Omental fat pad (tissue), 4 donors: ENCODE measurements around the gene SEC14L5. TPM values are rescaled to one million over a fixed set of nuclear protein-coding genes. Genes with fewer than 3 reads are reported as not detected.

ENCODE experiments used
- ATAC-seq: fragments of 150-250 bp; one replicate; pipeline ENCODE4 v1.9.1; 2016; ENCODE audit warnings: mild to moderate bottlenecking, moderate library complexity; ENCODE audit not compliant: low FRiP score
- DNase-seq: peaks from one replicate; pipeline ENCODE4 v3.0.0-alpha.2; 2019; ENCODE audit warnings: low spot score
- total RNA-seq, 4 donors: library from RNA; depleted of rRNA; stranded (reverse); fragments of >200 nt; gene quantifications; one replicate each; pipeline ENCODE4 v1.1.0, GENCODE V29; 2016
- TF ChIP-seq, protein P1 (sequence below), 3 donors: fragments of 450-650 bp; IDR thresholded peaks; one replicate each; pipeline ENCODE4 v1.5.1; 2016 to 2017; ENCODE audit warnings: antibody characterized with exemption in 3 of 3, mild to moderate bottlenecking in 3 of 3, moderate library complexity in 2 of 3

SEC14L5 gene
- total RNA-seq, 4 donors from 2014 or later: 0.12 to 1.3 (median 0.45) TPM

DNA sequence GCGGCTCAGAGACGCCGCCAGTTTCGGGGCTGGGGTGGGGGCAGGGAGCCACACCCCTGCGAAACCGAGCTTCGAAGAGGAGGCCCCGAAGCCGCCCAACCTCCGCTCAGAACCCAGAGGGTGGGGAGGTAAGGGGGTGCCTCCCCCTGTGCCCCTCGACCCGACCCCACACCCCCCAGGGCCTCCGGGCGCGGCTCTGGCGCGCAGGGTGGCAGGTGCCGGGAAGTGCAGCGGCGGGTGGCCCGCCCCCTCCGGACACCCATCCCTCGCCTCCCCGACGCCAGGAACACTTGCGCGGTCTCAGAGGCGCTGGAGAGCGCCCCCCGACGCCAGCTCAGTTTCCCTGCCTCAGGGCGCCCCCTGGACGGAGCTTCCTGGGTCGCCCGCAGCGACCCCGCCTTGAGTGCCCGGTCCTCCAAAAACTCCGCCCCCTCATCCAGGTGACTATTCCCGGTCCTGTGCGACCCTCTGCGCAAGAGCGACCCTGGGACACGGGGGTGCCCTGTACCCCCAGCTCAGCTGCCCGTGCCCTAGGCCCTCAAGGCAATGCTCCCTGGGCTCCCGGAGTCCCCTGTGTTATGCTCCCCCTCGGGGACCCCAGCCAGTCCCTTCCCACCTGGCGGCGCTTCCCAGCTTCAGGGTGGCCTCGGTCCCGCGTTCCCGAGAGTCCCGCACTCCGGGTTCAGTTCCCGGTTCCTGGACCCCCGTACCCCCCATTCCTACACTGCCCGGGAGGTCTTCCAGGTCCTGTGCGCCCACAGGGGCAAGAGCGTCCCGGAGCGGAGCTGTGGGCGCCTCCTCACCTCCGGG, 21.7 kb upstream of the SEC14L5 start:
- TF ChIP-seq, protein P1, sequence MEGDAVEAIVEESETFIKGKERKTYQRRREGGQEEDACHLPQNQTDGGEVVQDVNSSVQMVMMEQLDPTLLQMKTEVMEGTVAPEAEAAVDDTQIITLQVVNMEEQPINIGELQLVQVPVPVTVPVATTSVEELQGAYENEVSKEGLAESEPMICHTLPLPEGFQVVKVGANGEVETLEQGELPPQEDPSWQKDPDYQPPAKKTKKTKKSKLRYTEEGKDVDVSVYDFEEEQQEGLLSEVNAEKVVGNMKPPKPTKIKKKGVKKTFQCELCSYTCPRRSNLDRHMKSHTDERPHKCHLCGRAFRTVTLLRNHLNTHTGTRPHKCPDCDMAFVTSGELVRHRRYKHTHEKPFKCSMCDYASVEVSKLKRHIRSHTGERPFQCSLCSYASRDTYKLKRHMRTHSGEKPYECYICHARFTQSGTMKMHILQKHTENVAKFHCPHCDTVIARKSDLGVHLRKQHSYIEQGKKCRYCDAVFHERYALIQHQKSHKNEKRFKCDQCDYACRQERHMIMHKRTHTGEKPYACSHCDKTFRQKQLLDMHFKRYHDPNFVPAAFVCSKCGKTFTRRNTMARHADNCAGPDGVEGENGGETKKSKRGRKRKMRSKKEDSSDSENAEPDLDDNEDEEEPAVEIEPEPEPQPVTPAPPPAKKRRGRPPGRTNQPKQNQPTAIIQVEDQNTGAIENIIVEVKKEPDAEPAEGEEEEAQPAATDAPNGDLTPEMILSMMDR (IDR thresholded peaks at IDR 0.05): no peak
- peak; percentile 10 for ATAC-seq
- no peak for DNase-seq

DNA sequence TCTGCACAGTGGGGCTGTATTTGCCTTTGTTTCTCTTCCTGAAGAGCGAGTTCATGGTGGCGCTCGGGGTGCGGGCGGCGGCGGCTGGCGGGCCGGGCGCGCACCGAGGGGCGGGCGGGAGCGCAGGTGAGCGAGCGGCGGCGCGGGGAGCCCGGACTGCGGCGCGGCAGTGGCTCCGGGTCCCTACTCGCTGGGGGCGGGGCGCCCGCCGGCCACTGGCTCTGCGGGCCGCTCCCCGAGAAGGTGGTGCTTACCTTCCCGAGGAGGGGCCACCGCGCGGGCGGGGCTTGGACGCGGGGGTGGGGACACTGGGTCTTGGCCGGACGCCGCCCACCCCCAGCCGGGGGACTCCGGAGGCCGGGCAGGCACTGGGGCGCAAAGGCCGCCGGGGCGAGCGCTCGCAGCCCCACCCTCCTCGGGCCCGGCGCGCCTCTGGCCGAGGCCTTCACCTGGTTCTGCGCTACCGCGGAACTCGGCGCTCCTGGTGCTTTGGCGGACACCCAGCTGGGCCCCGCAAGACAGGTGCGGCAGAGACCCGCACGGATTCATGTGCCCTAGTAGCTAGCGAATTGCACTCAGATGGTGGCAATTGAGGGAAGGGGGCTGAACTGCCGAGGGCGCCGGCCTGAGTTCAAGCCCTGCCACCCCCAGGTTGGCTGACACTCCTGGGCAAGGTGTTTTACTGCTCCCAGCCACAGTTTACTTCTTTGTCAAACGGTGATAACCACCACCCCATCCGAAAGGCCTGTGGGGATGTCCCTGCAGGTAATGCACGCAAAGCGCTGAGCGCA, 20.9 kb upstream of the SEC14L5 start, which contains the start of gene PPL:
Gene PPL (minus strand): TSS at position 158 of the 791 bp plus-strand sequence. CDS start 103 bp downstream, at position 55.
- TF ChIP-seq, protein P1 (IDR thresholded peaks at IDR 0.05): no peak
- ATAC-seq: peak; percentile 55
- no peak for DNase-seq

DNA sequence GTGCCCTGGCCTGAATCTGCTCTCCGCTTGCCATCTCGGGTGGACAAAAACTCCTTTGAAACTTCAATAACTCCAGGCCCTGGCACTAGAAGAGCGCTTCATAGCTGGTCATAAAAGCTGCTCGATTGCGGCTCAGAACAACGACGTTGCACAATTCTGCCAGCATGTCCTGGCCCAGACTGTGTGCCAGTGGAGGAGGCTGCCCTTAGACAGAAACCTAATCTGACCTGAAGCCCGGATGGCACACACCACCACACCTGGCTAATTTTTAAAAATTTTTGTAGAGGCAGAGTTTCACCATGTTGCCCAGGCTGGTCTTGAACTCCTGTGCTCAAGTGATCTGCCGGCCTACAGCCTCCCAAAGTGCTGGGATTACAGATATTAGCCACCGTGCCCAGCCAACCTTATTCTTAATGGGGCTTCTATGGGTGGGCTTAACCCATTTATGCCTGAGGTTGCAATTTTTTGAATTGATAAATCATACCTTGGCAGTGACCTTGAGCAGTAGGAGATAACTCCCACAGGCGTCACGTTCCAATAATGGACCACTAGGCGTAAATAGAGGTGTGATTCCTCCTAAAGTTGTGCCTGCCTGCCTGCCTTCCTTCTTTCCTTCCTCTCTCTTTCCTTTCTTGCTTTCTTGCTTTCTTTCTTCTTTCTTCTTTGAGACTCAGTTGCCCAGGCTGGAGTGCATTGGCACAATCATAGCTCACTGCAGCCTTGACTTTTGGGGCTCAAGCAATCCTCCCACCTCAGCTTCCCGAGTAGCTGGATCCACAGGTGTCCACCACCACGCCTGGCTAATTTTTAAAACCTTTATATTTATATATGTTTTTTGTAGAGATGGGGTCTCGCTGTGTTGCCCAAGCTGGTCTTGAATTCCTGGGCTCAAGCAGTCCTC, 20.1 kb upstream of the SEC14L5 start:
- TF ChIP-seq, protein P1 (IDR thresholded peaks at IDR 0.05): no peak
- ATAC-seq (no peak), DNase-seq (no peak)

DNA sequence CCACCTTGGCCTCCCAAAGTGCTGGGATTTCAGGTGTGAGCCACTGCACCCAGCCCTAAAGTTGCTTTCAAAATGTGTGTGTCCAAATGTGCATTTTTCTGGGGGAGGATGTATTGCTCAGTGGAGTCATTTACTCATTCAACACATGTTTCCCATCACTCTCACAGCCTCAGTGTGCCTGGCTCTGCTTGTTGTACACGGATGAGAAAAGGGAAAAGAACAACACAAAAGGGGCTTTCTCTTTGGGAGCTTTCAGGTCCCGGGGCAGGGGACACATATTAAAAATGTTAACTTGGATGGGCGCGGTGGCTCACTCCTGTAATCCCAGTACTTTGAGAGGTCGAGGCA, 19.5 kb upstream of the SEC14L5 start:
- DNase-seq: no peak

DNA sequence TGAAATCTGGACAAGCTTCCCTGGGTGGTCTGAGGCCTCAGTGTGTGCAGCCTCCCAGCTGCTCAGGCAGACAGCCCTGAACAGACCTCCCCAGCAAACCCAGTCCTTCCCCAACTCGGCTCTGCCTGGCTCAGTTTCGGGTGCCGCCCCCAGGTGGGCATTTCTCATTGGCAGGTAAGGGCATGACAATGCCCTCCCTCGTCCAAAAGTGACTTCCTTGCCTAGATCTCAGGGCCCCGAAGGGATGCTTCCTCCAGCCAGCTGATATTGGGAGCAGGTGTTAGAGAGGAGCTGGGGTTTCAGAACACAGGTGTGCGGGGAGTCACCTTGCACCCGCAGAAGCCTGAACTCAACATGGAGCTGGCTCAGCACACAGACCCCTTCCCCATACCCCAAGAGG, 17.4 kb upstream of the SEC14L5 start:
- ATAC-seq: no peak
- TF ChIP-seq, protein P1 (IDR thresholded peaks at IDR 0.05): no peak

More for the DNA sequence above, 19.5 kb upstream of the SEC14L5 start:
- TF ChIP-seq, protein P1 (IDR thresholded peaks at IDR 0.05): no peak
- ATAC-seq: no peak

DNA sequence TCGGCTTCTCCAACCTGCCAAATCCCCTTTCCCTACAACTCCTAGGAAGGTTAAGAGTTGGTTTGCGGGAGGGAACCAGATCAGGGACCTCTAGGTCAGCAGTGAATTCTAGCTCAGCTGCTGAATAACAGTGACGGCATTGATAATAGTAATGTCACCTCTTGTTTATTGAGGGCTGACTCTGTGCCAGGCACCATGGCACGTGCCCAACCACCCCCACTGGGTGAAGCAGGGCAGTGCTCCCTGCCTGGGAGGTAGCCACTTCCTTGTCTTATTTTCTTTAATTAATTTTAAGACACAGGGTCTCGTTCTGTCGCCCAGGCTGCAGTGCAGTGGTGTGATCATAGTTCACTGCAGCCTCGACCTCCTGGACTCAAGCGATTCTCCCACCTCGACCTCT, 15.6 kb upstream of the SEC14L5 start:
- ATAC-seq: no peak
- DNase-seq: no peak
- TF ChIP-seq, protein P1 (IDR thresholded peaks at IDR 0.05): no peak

More for the DNA sequence above, 17.4 kb upstream of the SEC14L5 start:
- no peak for DNase-seq
